ENCODE results near the gene SLC25A18. TPM values are rescaled to one million over a fixed set of nuclear protein-coding genes. Genes with fewer than 3 reads are reported as not detected.
"Not testable (repeated sequence)": the region's sequence is repeated elsewhere in the genome, so short reads cannot be mapped to it uniquely, and the experiment has no call there.

The SLC25A18 gene, protein sequence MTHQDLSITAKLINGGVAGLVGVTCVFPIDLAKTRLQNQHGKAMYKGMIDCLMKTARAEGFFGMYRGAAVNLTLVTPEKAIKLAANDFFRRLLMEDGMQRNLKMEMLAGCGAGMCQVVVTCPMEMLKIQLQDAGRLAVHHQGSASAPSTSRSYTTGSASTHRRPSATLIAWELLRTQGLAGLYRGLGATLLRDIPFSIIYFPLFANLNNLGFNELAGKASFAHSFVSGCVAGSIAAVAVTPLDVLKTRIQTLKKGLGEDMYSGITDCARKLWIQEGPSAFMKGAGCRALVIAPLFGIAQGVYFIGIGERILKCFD
- 1 to 10 TPM; 2.1 to 4.9 TPM for total RNA-seq

DNA sequence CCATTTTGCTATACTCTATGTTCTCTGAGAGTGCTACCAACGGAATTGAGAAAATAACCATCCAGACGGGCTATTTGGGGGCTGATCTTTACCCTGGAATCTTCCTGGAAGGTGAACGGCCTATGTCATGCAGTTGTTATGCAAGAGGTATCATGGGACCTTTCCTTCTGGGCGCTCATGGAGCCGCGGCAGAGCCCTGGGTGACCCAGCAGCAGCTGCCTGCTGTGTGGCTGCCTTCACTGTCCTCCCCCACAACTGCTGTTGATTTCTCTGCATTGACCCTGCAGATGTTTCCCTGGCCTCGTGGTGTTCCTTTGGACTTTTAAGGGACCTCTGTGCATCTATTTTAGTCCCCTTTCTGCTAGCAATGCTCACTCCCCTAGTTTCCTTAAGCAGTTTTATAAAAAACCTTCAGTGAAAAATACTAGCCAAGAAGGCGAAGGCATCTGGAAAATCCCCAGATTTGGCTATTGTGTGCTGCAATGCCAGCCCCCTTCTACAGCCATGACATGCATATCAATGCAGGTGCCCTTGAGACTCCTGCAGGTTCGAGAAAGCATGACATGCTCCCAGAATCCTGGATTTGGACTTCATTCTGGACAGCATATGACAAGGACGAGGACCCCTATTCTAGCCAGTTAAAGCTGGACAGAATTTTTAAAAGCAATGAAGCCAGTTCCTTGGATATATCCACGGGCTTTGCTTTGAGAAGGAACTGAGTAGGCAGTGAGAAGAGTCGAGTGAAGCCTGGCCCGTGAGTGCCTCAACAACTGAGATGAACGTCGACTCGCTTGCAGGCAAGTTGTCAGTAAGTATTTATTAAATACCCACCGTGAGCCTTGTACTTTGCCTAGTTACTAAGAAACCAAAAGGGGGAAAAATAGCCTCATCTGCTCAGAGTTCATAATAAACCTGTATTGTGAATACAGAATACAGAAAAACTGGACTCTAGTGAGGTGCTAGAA lies at the start of gene SLC25A18:
Gene SLC25A18, plus strand, starts transcription at position 593 of the 965 bp plus-strand sequence. CDS start 16,447 bp downstream, outside the sequence.
- H3K27ac ChIP-seq = peak within 1 kb of the TSS in 2 of 4 donors; percentile 5 to 33
- H3K9me3 ChIP-seq = no peaks in the 10 kb centered on the region
- 36 to 41% methylated on average over 17 of the region's 17 CpGs for WGBS, 2 donors
- H3K4me1 ChIP-seq = no peaks in the 10 kb centered on the region
- no peaks in the 10 kb centered on the region for H3K36me3 ChIP-seq (replicated peaks in 1 of 2; ENCODE audit: insufficient read depth in 1 of 2, low read depth in 2 of 2)
- no peak within 1 kb of the TSS for H3K4me3 ChIP-seq
- DNase-seq (peak in 3 of 4 donors; percentile 40 to 49 (median 46)), ATAC-seq (peak; percentile 71)
- no peaks in the 10 kb centered on the region for H3K27me3 ChIP-seq
- intact Hi-C loops (cut with DNase I) = no loop called here
- TF ChIP-seq POLR2A (IDR thresholded peaks at IDR 0.05) = no peak
- TF ChIP-seq, protein P1, sequence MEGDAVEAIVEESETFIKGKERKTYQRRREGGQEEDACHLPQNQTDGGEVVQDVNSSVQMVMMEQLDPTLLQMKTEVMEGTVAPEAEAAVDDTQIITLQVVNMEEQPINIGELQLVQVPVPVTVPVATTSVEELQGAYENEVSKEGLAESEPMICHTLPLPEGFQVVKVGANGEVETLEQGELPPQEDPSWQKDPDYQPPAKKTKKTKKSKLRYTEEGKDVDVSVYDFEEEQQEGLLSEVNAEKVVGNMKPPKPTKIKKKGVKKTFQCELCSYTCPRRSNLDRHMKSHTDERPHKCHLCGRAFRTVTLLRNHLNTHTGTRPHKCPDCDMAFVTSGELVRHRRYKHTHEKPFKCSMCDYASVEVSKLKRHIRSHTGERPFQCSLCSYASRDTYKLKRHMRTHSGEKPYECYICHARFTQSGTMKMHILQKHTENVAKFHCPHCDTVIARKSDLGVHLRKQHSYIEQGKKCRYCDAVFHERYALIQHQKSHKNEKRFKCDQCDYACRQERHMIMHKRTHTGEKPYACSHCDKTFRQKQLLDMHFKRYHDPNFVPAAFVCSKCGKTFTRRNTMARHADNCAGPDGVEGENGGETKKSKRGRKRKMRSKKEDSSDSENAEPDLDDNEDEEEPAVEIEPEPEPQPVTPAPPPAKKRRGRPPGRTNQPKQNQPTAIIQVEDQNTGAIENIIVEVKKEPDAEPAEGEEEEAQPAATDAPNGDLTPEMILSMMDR (IDR thresholded peaks at IDR 0.05) = peak in 1 of 7 experiments; percentile 18

GRCh38 chr22:17513612-17514011 lies 49.7 kb upstream of the SLC25A18 start:
- intact Hi-C loops (cut with DNase I) = no loop called here
- no peak for ATAC-seq
- no peak overlapping the region for H3K27ac ChIP-seq
- 64 to 65% methylated on average over 2 of the region's 2 CpGs for WGBS, 2 donors
- H3K9me3 ChIP-seq = no peaks in the 10 kb centered on the region
- H3K36me3 ChIP-seq (replicated peaks in 1 of 2; ENCODE audit: insufficient read depth in 1 of 2, low read depth in 2 of 2) = no peaks in the 10 kb centered on the region
- no peaks in the 10 kb centered on the region for H3K4me1 ChIP-seq
- no peaks in the 10 kb centered on the region for H3K27me3 ChIP-seq
- TF ChIP-seq, protein P1 (IDR thresholded peaks at IDR 0.05) = no peak
- no peak for TF ChIP-seq POLR2A (IDR thresholded peaks at IDR 0.05)
- no peak overlapping the region for H3K4me3 ChIP-seq
- DNase-seq = no peak

GRCh38 chr22:17514084-17514483 lies 49.2 kb upstream of the SLC25A18 start:
- H3K4me1 ChIP-seq = no peaks in the 10 kb centered on the region
- WGBS, 2 donors = 82 to 89% methylated on average over 7 of the region's 7 CpGs
- no peaks in the 10 kb centered on the region for H3K9me3 ChIP-seq
- DNase-seq = no peak
- H3K36me3 ChIP-seq (replicated peaks in 1 of 2; ENCODE audit: insufficient read depth in 1 of 2, low read depth in 2 of 2) = no peaks in the 10 kb centered on the region
- H3K27ac ChIP-seq = no peak overlapping the region
- TF ChIP-seq, protein P1 (IDR thresholded peaks at IDR 0.05) = no peak
- no peak for TF ChIP-seq POLR2A (IDR thresholded peaks at IDR 0.05)
- no peak for ATAC-seq
- intact Hi-C loops (cut with DNase I) = no loop called here
- no peaks in the 10 kb centered on the region for H3K27me3 ChIP-seq
- no peak overlapping the region for H3K4me3 ChIP-seq

DNA sequence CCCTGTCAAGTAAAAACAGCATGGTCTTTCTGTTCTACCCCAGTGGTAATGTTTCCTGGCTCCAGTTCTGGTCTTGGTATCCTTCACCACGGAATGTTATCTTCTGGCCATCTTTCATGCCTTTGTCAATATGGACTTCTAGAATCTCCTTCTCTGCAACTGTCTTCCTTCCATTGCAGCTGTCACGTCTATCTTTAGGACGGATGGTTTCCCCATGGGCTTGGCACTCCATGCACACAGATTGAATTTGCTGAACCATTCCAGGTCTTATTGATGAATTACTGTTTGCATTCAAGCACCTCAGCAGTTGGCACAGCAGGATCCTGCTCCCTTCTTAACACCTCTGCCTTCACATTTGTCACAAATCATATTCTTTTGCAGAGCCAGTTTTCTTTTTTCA lies 44.9 kb upstream of the SLC25A18 start:
- DNase-seq (no peak), ATAC-seq (no peak)
- H3K27ac ChIP-seq = no peak overlapping the region
- 53 to 55% methylated on average over 3 of the region's 3 CpGs for WGBS, 2 donors
- no peaks in the 10 kb centered on the region for H3K9me3 ChIP-seq
- no peak overlapping the region for H3K4me3 ChIP-seq
- H3K36me3 ChIP-seq (replicated peaks in 1 of 2; ENCODE audit: insufficient read depth in 1 of 2, low read depth in 2 of 2) = no peaks in the 10 kb centered on the region
- no peaks in the 10 kb centered on the region for H3K27me3 ChIP-seq
- no peaks in the 10 kb centered on the region for H3K4me1 ChIP-seq
- intact Hi-C loops (cut with DNase I) = no loop called here
- TF ChIP-seq, protein P1 (IDR thresholded peaks at IDR 0.05) = no peak
- TF ChIP-seq POLR2A (IDR thresholded peaks at IDR 0.05) = no peak

- H3K27ac ChIP-seq; intact Hi-C loops (cut with DNase I); H3K27me3 ChIP-seq; H3K9me3 ChIP-seq; DNase-seq; H3K4me1 ChIP-seq; ATAC-seq; H3K4me3 ChIP-seq; H3K36me3 ChIP-seq (replicated peaks in 1 of 2; ENCODE audit: insufficient read depth in 1 of 2, low read depth in 2 of 2): not testable (repeated sequence)
- WGBS, 2 donors = 90 to 100% methylated on average over 1 of the region's 1 CpG
Measured at GRCh38 chr22:17521971-17522370, 41.3 kb upstream of the SLC25A18 start.
